ENCODE measurements around the gene DPY19L3. TPM values are rescaled to one million over a fixed set of nuclear protein-coding genes. Genes with fewer than 3 reads are reported as not detected.

Gene DPY19L3
- total RNA-seq, 1 donor from 2014 or later: 115 TPM

DNA sequence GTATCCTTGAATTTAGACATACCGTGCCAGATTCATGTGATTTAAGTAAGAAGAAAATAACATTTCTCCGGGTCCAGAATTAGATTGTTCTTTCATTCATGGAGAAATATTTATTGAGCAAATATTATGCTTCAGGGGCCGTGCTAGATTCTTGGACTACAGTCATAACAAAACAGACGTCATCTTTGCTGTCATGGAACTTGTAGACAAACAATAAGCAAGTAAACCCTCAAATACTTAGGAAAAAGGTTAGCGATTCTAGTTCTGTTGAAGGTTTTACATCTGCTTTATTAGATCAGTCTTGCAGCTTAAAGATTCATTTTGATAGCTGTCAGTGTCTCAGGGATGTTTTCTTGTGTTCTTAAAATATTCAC is 43.3 kb upstream of the DPY19L3 start:
- H3K4me3 ChIP-seq: no peak overlapping the region
- peaks cover 23 to 26% of the 10 kb centered on the region in 2 donors for H3K36me3 ChIP-seq
- H3K4me1 ChIP-seq: peaks cover 0 to 18% of the 10 kb centered on the region in 2 donors
- H3K9me3 ChIP-seq: no peaks in the 10 kb centered on the region
- no peak for DNase-seq (ENCODE audit: low spot score in 2 of 2)
- no peaks in the 10 kb centered on the region for H3K27me3 ChIP-seq
- intact Hi-C loops (cut with DNase I): no loop called here
- TF ChIP-seq, protein P1, sequence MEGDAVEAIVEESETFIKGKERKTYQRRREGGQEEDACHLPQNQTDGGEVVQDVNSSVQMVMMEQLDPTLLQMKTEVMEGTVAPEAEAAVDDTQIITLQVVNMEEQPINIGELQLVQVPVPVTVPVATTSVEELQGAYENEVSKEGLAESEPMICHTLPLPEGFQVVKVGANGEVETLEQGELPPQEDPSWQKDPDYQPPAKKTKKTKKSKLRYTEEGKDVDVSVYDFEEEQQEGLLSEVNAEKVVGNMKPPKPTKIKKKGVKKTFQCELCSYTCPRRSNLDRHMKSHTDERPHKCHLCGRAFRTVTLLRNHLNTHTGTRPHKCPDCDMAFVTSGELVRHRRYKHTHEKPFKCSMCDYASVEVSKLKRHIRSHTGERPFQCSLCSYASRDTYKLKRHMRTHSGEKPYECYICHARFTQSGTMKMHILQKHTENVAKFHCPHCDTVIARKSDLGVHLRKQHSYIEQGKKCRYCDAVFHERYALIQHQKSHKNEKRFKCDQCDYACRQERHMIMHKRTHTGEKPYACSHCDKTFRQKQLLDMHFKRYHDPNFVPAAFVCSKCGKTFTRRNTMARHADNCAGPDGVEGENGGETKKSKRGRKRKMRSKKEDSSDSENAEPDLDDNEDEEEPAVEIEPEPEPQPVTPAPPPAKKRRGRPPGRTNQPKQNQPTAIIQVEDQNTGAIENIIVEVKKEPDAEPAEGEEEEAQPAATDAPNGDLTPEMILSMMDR (IDR thresholded peaks at IDR 0.05): no peak
- peak overlapping the region; percentile 78 to 81 for H3K27ac ChIP-seq

GRCh38 chr19:32363175-32363574 is 42.4 kb upstream of the DPY19L3 start:
- H3K9me3 ChIP-seq: no peaks in the 10 kb centered on the region
- TF ChIP-seq, protein P1 (IDR thresholded peaks at IDR 0.05): no peak
- intact Hi-C loops (cut with DNase I): no loop called here
- peaks cover 0 to 18% of the 10 kb centered on the region in 2 donors for H3K4me1 ChIP-seq
- no peaks in the 10 kb centered on the region for H3K27me3 ChIP-seq
- no peak for DNase-seq (ENCODE audit: low spot score in 2 of 2)
- no peak overlapping the region for H3K4me3 ChIP-seq
- H3K36me3 ChIP-seq: peaks cover 16 to 20% of the 10 kb centered on the region in 2 donors
- H3K27ac ChIP-seq: peak overlapping the region; percentile 78 to 81

DNA sequence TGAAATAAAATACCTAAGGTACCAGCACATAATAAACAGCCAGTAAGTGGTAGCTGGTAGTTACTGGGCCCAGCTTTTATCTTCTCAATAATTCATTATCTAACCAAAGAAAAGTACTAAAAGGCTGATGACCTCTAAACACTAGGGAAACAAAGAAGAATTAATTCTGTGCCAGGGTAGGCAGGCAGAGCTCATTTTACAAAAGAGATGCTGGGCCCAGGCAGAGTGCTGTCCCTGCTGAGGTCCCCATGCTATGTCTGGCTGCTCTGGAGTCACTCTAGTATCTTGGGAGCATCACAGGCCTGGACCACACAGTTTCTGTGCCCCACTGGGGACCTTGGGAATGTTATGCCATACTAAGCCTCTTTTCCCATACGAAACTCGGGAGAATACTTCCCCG is 41.9 kb upstream of the DPY19L3 start:
- Histone ChIP-seq H3K36me3 (peaks cover 12 to 15% of the 10 kb centered on the region in 2 donors), H3K27ac (peak overlapping the region; percentile 78 to 81), H3K4me1 (peaks cover 0 to 18% of the 10 kb centered on the region in 2 donors), H3K27me3 (no peaks in the 10 kb centered on the region), H3K9me3 (no peaks in the 10 kb centered on the region), H3K4me3 (no peak overlapping the region)
- intact Hi-C loops (cut with DNase I): no loop called here
- DNase-seq (ENCODE audit: low spot score in 2 of 2): no peak
- TF ChIP-seq, protein P1 (IDR thresholded peaks at IDR 0.05): no peak

DNA sequence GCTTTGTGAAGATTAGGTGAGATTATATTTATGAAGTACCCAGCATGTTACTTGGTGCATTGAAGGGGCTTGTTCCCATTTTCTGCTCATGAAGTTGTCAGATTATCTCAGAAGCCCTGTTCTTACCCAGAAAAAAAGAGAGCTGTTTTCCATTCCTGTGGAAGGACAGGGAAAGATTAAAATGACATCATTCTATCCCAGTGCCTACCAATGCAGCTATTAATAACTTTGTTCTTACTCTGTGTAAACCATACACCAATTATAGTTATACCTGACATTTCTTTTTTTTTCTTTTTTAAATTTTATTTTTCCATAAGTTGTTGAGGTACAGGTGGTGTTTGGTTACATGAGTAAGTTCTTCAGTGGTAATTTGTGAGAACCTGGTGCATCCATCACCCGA is 41.5 kb upstream of the DPY19L3 start:
- TF ChIP-seq, protein P1 (IDR thresholded peaks at IDR 0.05): no peak
- Histone ChIP-seq H3K9me3 (no peaks in the 10 kb centered on the region), H3K27ac (peak overlapping the region; percentile 78 to 81), H3K27me3 (no peaks in the 10 kb centered on the region), H3K36me3 (peaks cover 9 to 11% of the 10 kb centered on the region in 2 donors), H3K4me3 (no peak overlapping the region), H3K4me1 (peaks cover 0 to 18% of the 10 kb centered on the region in 2 donors)
- intact Hi-C loops (cut with DNase I): no loop called here
- DNase-seq (ENCODE audit: low spot score in 2 of 2): no peak

GRCh38 chr19:32367063-32367462 is 38.5 kb upstream of the DPY19L3 start:
- H3K4me3 ChIP-seq: no peak overlapping the region
- no peaks in the 10 kb centered on the region for H3K9me3 ChIP-seq
- TF ChIP-seq, protein P1 (IDR thresholded peaks at IDR 0.05): no peak
- no peak for DNase-seq (ENCODE audit: low spot score in 2 of 2)
- H3K4me1 ChIP-seq: peaks cover 0 to 18% of the 10 kb centered on the region in 2 donors
- intact Hi-C loops (cut with DNase I): no loop called here
- H3K27ac ChIP-seq: no peak overlapping the region
- peaks cover 3 to 8% of the 10 kb centered on the region in 2 donors for H3K36me3 ChIP-seq
- no peaks in the 10 kb centered on the region for H3K27me3 ChIP-seq

Data from ascending aorta (tissue), 2 donors.